Measurements from ENCODE around the gene GAS1.

The GAS1 gene

GRCh38 chr9:86965636-86966395, 18.5 kb upstream of the GAS1 start:
- no peak for DNase-seq (ENCODE audit: low read depth)

- no peak for DNase-seq (ENCODE audit: low read depth)
Measured at GRCh38 chr9:86962692-86963091, 15.4 kb upstream of the GAS1 start.

- DNase-seq (ENCODE audit: low read depth): no peak
Measured at GRCh38 chr9:86960938-86961337, 13.6 kb upstream of the GAS1 start.

GRCh38 chr9:86958203-86958602, 10.9 kb upstream of the GAS1 start:
- no peak for DNase-seq (ENCODE audit: low read depth)

GRCh38 chr9:86955561-86955960, 8.3 kb upstream of the GAS1 start:
- DNase-seq (ENCODE audit: low read depth): no peak

- no peak for DNase-seq (ENCODE audit: low read depth)
Measured at GRCh38 chr9:86955042-86955441, 7.7 kb upstream of the GAS1 start.

- no peak for DNase-seq (ENCODE audit: low read depth)
Measured at GRCh38 chr9:86953181-86953580, 5.9 kb upstream of the GAS1 start.

- DNase-seq (ENCODE audit: low read depth): peak; percentile 57
Measured at GRCh38 chr9:86948074-86948929, 996 bp upstream of the GAS1 start.

- peak; percentile 53 for DNase-seq (ENCODE audit: low read depth)
Measured at GRCh38 chr9:86946201-86947145, 833 bp downstream of the GAS1 start.

- no peak for DNase-seq (ENCODE audit: low read depth)
Measured at GRCh38 chr9:86945728-86946200, 1.5 kb downstream of the GAS1 start.

- DNase-seq (ENCODE audit: low read depth): no peak
Measured at GRCh38 chr9:86944796-86945727, 2.2 kb downstream of the GAS1 start.

GRCh38 chr9:86943201-86944113, 3.8 kb downstream of the GAS1 start:
- DNase-seq (ENCODE audit: low read depth): no peak

- DNase-seq (ENCODE audit: low read depth): no peak
Measured at GRCh38 chr9:86942281-86943200, 4.8 kb downstream of the GAS1 start.

- no peak for DNase-seq (ENCODE audit: low read depth)
Measured at GRCh38 chr9:86941197-86941596, 6.1 kb downstream of the GAS1 start.

GRCh38 chr9:86940774-86941173, 6.5 kb downstream of the GAS1 start:
- DNase-seq (ENCODE audit: low read depth): no peak

GRCh38 chr9:86939891-86940290, 7.4 kb downstream of the GAS1 start:
- no peak for DNase-seq (ENCODE audit: low read depth)

- DNase-seq (ENCODE audit: low read depth): no peak
Measured at GRCh38 chr9:86939321-86939720, 8.0 kb downstream of the GAS1 start.

- DNase-seq (ENCODE audit: low read depth): no peak
Measured at GRCh38 chr9:86938780-86939179, 8.5 kb downstream of the GAS1 start.

- DNase-seq (ENCODE audit: low read depth): no peak
Measured at GRCh38 chr9:86926145-86926544, 21.2 kb downstream of the GAS1 start.
